HG03520 (cell line): ENCODE data around the gene KMO.

Experiments
- ATAC-seq: cut with Tn5 transposase; IDR thresholded peaks from one replicate; pipeline ENCODE4 v1.9.1; 2021; ENCODE audit warnings: mild to moderate bottlenecking, moderate library complexity; ENCODE audit not compliant: unreplicated experiment

Gene KMO

GRCh38 chr1:241532162-241532531 is at the start of gene KMO:
TSS of gene KMO (plus strand) at chr1:241532378. CDS start at chr1:241532445, 67 bp downstream.
- peak; percentile 24 for ATAC-seq

GRCh38 chr1:241482761-241483250 is 49.4 kb upstream of the KMO start:
- ATAC-seq, result no peak

- peak; percentile 66 for ATAC-seq
Observed at GRCh38 chr1:241485145-241485544, 47.0 kb upstream of the KMO start.

- ATAC-seq, result peak; percentile 54
Observed at GRCh38 chr1:241485554-241485992, 46.6 kb upstream of the KMO start.

GRCh38 chr1:241488739-241489138 is 43.4 kb upstream of the KMO start:
- no peak for ATAC-seq

- ATAC-seq, result no peak
Observed at GRCh38 chr1:241495741-241496140, 36.4 kb upstream of the KMO start.

- no peak for ATAC-seq
Observed at GRCh38 chr1:241499910-241500309, 32.3 kb upstream of the KMO start.

GRCh38 chr1:241503444-241503843 is 28.7 kb upstream of the KMO start:
- no peak for ATAC-seq

GRCh38 chr1:241507189-241507863 is 24.9 kb upstream of the KMO start:
- no peak for ATAC-seq

- ATAC-seq, result no peak
Observed at GRCh38 chr1:241513378-241513777, 18.8 kb upstream of the KMO start.

GRCh38 chr1:241518476-241519307 is 13.5 kb upstream of the KMO start:
- peak; percentile 23 for ATAC-seq

- peak; percentile 96 for ATAC-seq
Observed at GRCh38 chr1:241519308-241520079, 12.7 kb upstream of the KMO start, which contains the start of gene FH. TSS of gene FH (minus strand) at chr1:241519755. CDS start at chr1:241519722, 33 bp downstream.

- ATAC-seq, result no peak
Observed at GRCh38 chr1:241520080-241520465, 12.1 kb upstream of the KMO start.

GRCh38 chr1:241521718-241522117 is 10.5 kb upstream of the KMO start:
- no peak for ATAC-seq

GRCh38 chr1:241525026-241525425 is 7.2 kb upstream of the KMO start:
- ATAC-seq, result no peak

GRCh38 chr1:241527146-241527545 is 5.0 kb upstream of the KMO start:
- ATAC-seq, result no peak

GRCh38 chr1:241531195-241532161 is 700 bp upstream of the KMO start:
- ATAC-seq, result peak; percentile 66

- peak; percentile 57 for ATAC-seq
Observed at GRCh38 chr1:241532864-241533263, 686 bp downstream of the KMO start.

- peak; percentile 29 for ATAC-seq
Observed at GRCh38 chr1:241533326-241534115, 1.3 kb downstream of the KMO start.
